HG03342 (cell line): ENCODE data around the gene IMPDH2.

Experiments
- ATAC-seq: cut with Tn5 transposase; IDR thresholded peaks from one replicate; pipeline ENCODE4 v1.9.1; 2021; ENCODE audit warnings: mild to moderate bottlenecking, moderate library complexity; ENCODE audit not compliant: unreplicated experiment

IMPDH2 gene

GRCh38 chr3:49028673-49029562 is at the start of gene IMPDH2:
TSS of gene IMPDH2 (minus strand) at chr3:49029398. CDS start at chr3:49029350, 48 bp downstream.
- ATAC-seq = peak; percentile 88

GRCh38 chr3:49076646-49077045 is 47.4 kb upstream of the IMPDH2 start:
- no peak for ATAC-seq

- no peak for ATAC-seq
These were observed 46.9 kb upstream of the IMPDH2 start for GRCh38 chr3:49076116-49076515.

- no peak for ATAC-seq
These were observed 28.8 kb upstream of the IMPDH2 start for GRCh38 chr3:49058011-49058410.

- no peak for ATAC-seq
These were observed 28.1 kb upstream of the IMPDH2 start for GRCh38 chr3:49057268-49057667.

GRCh38 chr3:49054344-49054862 is 25.2 kb upstream of the IMPDH2 start:
- no peak for ATAC-seq

GRCh38 chr3:49053543-49053942 is 24.3 kb upstream of the IMPDH2 start:
- no peak for ATAC-seq

- ATAC-seq = no peak
These were observed 6.1 kb upstream of the IMPDH2 start for GRCh38 chr3:49035281-49035680.

GRCh38 chr3:49034650-49035049 is 5.5 kb upstream of the IMPDH2 start:
- ATAC-seq = no peak

GRCh38 chr3:49032646-49033304 is 3.6 kb upstream of the IMPDH2 start:
- ATAC-seq = no peak

GRCh38 chr3:49030321-49030720 is 1.1 kb upstream of the IMPDH2 start:
- no peak for ATAC-seq

GRCh38 chr3:49029563-49029884 is 326 bp upstream of the IMPDH2 start:
- no peak for ATAC-seq

GRCh38 chr3:49028298-49028672 is 913 bp downstream of the IMPDH2 start:
- no peak for ATAC-seq

- ATAC-seq = no peak
These were observed 1.6 kb downstream of the IMPDH2 start for GRCh38 chr3:49027634-49028033.

GRCh38 chr3:49026536-49026935 is 2.7 kb downstream of the IMPDH2 start:
- ATAC-seq = no peak

GRCh38 chr3:49025793-49026520 is 3.2 kb downstream of the IMPDH2 start:
- ATAC-seq = no peak

- no peak for ATAC-seq
These were observed 4.0 kb downstream of the IMPDH2 start for GRCh38 chr3:49025005-49025792.

GRCh38 chr3:49024449-49024848 is 4.7 kb downstream of the IMPDH2 start:
- no peak for ATAC-seq

GRCh38 chr3:49023775-49024174 is 5.4 kb downstream of the IMPDH2 start:
- ATAC-seq = no peak

GRCh38 chr3:49022688-49023171 is 6.5 kb downstream of the IMPDH2 start:
- no peak for ATAC-seq
